Astrocyte of the cerebellum (primary cell): ENCODE data around the gene PAX5.

Source experiments
- DNase-seq: peaks from one replicate; pipeline ENCODE4 v3.0.0-alpha.2; 2011; ENCODE audit warnings: low read depth
- H3K4me3 ChIP-seq: 2 replicates; pipeline ENCODE4 v1.5.1; 2011; ENCODE audit warnings: mild to moderate bottlenecking, low read depth, low read length, moderate library complexity
- CTCF ChIP-seq: IDR thresholded peaks from 2 replicates; pipeline ENCODE4 v1.5.1; 2012; ENCODE audit warnings: low read length, low read depth, moderate library complexity, mild to moderate bottlenecking; ENCODE audit errors: missing control alignments
- in situ Hi-C: cut with HindIII; loops from 2 replicates; pipeline ENCODE4 v1.10.0; 2017; ENCODE audit warnings: low sequenced_read_pairs

PAX5 gene

GRCh38 chr9:37031902-37032301 lies 2.2 kb downstream of the PAX5 start:
- DNase-seq, result no peak
- no peak for TF ChIP-seq CTCF

GRCh38 chr9:37031081-37031480 lies 3.0 kb downstream of the PAX5 start:
- in situ Hi-C loops, result no loop called here
- no peak for DNase-seq
- no peak overlapping the region for H3K4me3 ChIP-seq
- no peak for TF ChIP-seq CTCF

More at GRCh38 chr9:37031902-37032301, 2.2 kb downstream of the PAX5 start:
- in situ Hi-C loops, result no loop called here
- no peak overlapping the region for H3K4me3 ChIP-seq

GRCh38 chr9:37030611-37030939 lies 3.5 kb downstream of the PAX5 start:
- no peak for DNase-seq
- in situ Hi-C loops, result no loop called here
- no peak overlapping the region for H3K4me3 ChIP-seq
- no peak for TF ChIP-seq CTCF

- no peak overlapping the region for H3K4me3 ChIP-seq
- DNase-seq, result no peak
- in situ Hi-C loops, result no loop called here
- no peak for TF ChIP-seq CTCF
Observed at GRCh38 chr9:37029776-37030610, 4.1 kb downstream of the PAX5 start.

- in situ Hi-C loops, result no loop called here
- H3K4me3 ChIP-seq, result no peak overlapping the region
- no peak for DNase-seq
- TF ChIP-seq CTCF, result no peak
Observed at GRCh38 chr9:37029304-37029775, 4.7 kb downstream of the PAX5 start.

- DNase-seq, result no peak
- no peak overlapping the region for H3K4me3 ChIP-seq
- no peak for TF ChIP-seq CTCF
- in situ Hi-C loops, result no loop called here
Observed at GRCh38 chr9:37028420-37029031, 5.5 kb downstream of the PAX5 start.
